PC-9 (cell line): ENCODE data around the gene SCN2B. TPM values are rescaled to one million over a fixed set of nuclear protein-coding genes. Genes with fewer than 3 reads are reported as not detected.

Source experiments
- BruUV-seq: library from RNA; stranded (reverse); fragments of 400-500 nt; replicated peaks from 2 replicates; lab custom pipeline; 2021; lab: Mats Ljungman, UMichigan
- CTCF ChIA-PET: fragments of 300-600 bp; sonication (Branson Sonifier 250); formaldehyde crosslinking; loops from one replicate; lab custom pipeline; 2022; ENCODE audit warnings: antibody characterized with exemption; lab: Charles Lee
- POLR2A ChIA-PET: fragments of 300-600 bp; sonication (Branson Sonifier 250); formaldehyde crosslinking; loops from one replicate; lab custom pipeline; 2022; ENCODE audit warnings: antibody characterized with exemption; ENCODE audit not compliant: unreplicated experiment; lab: Charles Lee
- DNase-seq, 2 experiments: peaks; one replicate each; pipeline versions ENCODE4 v3.0.0 to v3.0.0-alpha.2; 2015 to 2022; ENCODE audit warnings: mixed read lengths in 1 of 2
- H2AFZ ChIP-seq: fragments of 200-600 bp; sonication (generic); 2 replicates; pipeline ENCODE4 v1.8.1; 2017; ENCODE audit warnings: antibody characterized with exemption
- H3F3A ChIP-seq: fragments of 200-600 bp; sonication (generic); 2 replicates; pipeline ENCODE4 v1.8.1; 2017; ENCODE audit warnings: antibody characterized with exemption, mild to moderate bottlenecking, low read depth; ENCODE audit not compliant: insufficient read depth
- H3K27ac ChIP-seq: fragments of 200-600 bp; sonication (generic); 2 replicates; pipeline ENCODE4 v1.6.1; 2016; ENCODE audit warnings: mixed run types
- H3K27me3 ChIP-seq: fragments of 200-600 bp; sonication (generic); 2 replicates; pipeline ENCODE4 v1.6.1; 2016; ENCODE audit warnings: low read depth, mixed run types; ENCODE audit not compliant: insufficient read depth
- H3K36me3 ChIP-seq: fragments of 200-600 bp; sonication (generic); 2 replicates; pipeline ENCODE4 v1.6.1; 2016; ENCODE audit warnings: low read depth, mixed run types
- H3K4me1 ChIP-seq: fragments of 200-600 bp; sonication (generic); replicated peaks from 2 replicates; pipeline ENCODE4 v1.6.1; 2016; ENCODE audit warnings: mixed run types; ENCODE audit not compliant: insufficient read depth
- H3K4me2 ChIP-seq: fragments of 200-600 bp; sonication (generic); 2 replicates; pipeline ENCODE4 v1.6.1; 2017; ENCODE audit warnings: mixed run types
- H3K4me3 ChIP-seq: fragments of 200-600 bp; sonication (generic); 2 replicates; pipeline ENCODE4 v1.6.1; 2016; ENCODE audit warnings: mixed run types
- H3K79me2 ChIP-seq: fragments of 200-600 bp; sonication (generic); 2 replicates; pipeline ENCODE4 v1.6.1; 2017; ENCODE audit warnings: low read depth, mixed run types
- H3K9me2 ChIP-seq: fragments of 200-600 bp; sonication (generic); 2 replicates; pipeline ENCODE4 v1.8.1; 2017; ENCODE audit warnings: mild to moderate bottlenecking; ENCODE audit not compliant: insufficient read depth
- H3K9me3 ChIP-seq: fragments of 200-600 bp; sonication (generic); 2 replicates; pipeline ENCODE4 v1.8.1; 2016; ENCODE audit warnings: low read depth; ENCODE audit not compliant: insufficient read depth
- H4K20me1 ChIP-seq: fragments of 200-600 bp; sonication (generic); 2 replicates; pipeline ENCODE4 v1.8.1; 2017; ENCODE audit not compliant: insufficient read depth
- EZH2 ChIP-seq: fragments of 200-600 bp; sonication (generic); IDR thresholded peaks from 2 replicates; pipeline ENCODE4 v1.8.0; 2017; ENCODE audit warnings: antibody characterized with exemption, low read depth
- intact Hi-C: fragments of 100-400 bp; cut with micrococcal nuclease; formaldehyde crosslinking; loops from one replicate; pipeline ENCODE4 v1.10.0; 2022; ENCODE audit not compliant: unreplicated experiment
- total RNA-seq: library from RNA; stranded (reverse); gene quantifications from 2 replicates; pipeline ENCODE4 v1.2.3, GENCODE V29; 2021
- TF ChIP-seq, protein P1 (sequence below): fragments of 200-600 bp; sonication (generic); conservative IDR thresholded peaks from 2 replicates; pipeline ENCODE4 v1.6.1; 2017; ENCODE audit warnings: mixed run types, antibody characterized with exemption, mild to moderate bottlenecking, moderate library complexity

The SCN2B gene
- total RNA-seq, 1 experiment from 2014 or later = not detected

DNA sequence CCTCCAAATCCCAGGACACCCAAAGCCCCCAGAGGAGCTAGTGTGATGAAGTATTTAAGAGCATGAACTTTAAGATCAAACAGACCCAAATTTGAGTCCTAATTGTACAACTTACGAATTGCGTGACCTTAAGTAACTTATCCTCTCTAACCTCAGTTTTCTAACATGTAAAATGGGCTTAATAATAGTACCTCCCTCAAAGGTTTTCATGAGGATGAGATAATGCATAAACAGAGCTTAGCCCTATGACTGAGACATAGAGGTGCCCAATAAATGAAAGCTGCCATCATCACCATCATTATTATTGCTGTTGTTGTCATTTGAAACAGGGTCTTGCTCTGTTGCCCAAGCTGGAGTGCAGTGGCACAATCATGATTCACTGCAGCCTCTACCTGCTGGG, 9.2 kb downstream of the SCN2B start:
- POLR2A ChIA-PET = no interaction called here
- BruUV-seq = no TSS peak
- Histone ChIP-seq H4K20me1 (no peaks in the 10 kb centered on the region), H3K4me1 (no peaks in the 10 kb centered on the region), H3K4me3 (no peak overlapping the region), H2AFZ (no peak overlapping the region), H3K27ac (no peak overlapping the region), H3K36me3 (no peaks in the 10 kb centered on the region), H3K9me3 (no peaks in the 10 kb centered on the region), H3K9me2 (no peaks in the 10 kb centered on the region), H3K27me3 (peaks cover 62% of the 10 kb centered on the region), H3K79me2 (no peaks in the 10 kb centered on the region), H3K4me2 (no peak overlapping the region), H3F3A (no peaks in the 10 kb centered on the region)
- CTCF ChIA-PET = no interaction called here
- no peak for DNase-seq
- no peak for TF ChIP-seq EZH2
- TF ChIP-seq, protein P1, sequence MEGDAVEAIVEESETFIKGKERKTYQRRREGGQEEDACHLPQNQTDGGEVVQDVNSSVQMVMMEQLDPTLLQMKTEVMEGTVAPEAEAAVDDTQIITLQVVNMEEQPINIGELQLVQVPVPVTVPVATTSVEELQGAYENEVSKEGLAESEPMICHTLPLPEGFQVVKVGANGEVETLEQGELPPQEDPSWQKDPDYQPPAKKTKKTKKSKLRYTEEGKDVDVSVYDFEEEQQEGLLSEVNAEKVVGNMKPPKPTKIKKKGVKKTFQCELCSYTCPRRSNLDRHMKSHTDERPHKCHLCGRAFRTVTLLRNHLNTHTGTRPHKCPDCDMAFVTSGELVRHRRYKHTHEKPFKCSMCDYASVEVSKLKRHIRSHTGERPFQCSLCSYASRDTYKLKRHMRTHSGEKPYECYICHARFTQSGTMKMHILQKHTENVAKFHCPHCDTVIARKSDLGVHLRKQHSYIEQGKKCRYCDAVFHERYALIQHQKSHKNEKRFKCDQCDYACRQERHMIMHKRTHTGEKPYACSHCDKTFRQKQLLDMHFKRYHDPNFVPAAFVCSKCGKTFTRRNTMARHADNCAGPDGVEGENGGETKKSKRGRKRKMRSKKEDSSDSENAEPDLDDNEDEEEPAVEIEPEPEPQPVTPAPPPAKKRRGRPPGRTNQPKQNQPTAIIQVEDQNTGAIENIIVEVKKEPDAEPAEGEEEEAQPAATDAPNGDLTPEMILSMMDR = no peak
- intact Hi-C loops = no loop called here

DNA sequence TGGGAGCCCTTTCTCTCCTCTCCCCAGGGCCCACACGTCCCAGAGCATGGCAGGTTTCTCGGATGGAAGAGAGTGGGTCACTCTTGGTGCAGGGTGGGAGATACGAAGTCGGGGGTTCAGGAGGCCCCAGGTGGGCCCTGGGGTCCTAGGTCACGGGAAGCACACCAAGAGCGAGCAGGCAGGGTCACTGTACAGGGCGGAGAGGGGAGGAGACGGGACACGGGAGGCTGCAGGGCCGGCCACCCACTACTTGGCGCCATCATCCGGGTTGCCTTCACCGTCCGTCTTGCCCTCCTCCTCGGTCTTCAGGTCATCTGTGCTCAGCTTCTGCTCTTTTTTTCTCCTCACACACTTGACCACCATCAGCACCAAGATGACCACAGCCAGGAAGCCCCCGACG, 9.8 kb downstream of the SCN2B start:
- H3K4me2 ChIP-seq = no peak overlapping the region
- no peaks in the 10 kb centered on the region for H3K9me2 ChIP-seq
- no peaks in the 10 kb centered on the region for H3K4me1 ChIP-seq
- no peaks in the 10 kb centered on the region for H3K79me2 ChIP-seq
- no peak overlapping the region for H2AFZ ChIP-seq
- no peaks in the 10 kb centered on the region for H4K20me1 ChIP-seq
- BruUV-seq = no TSS peak
- H3K4me3 ChIP-seq = no peak overlapping the region
- intact Hi-C loops = no loop called here
- no peaks in the 10 kb centered on the region for H3K36me3 ChIP-seq
- TF ChIP-seq, protein P1 = no peak
- TF ChIP-seq EZH2 = no peak
- ChIA-PET CTCF (no interaction called here), POLR2A (no interaction called here)
- peaks cover 69% of the 10 kb centered on the region for H3K27me3 ChIP-seq
- H3K27ac ChIP-seq = no peak overlapping the region
- no peak for DNase-seq
- H3F3A ChIP-seq = no peaks in the 10 kb centered on the region
- H3K9me3 ChIP-seq = no peaks in the 10 kb centered on the region

DNA sequence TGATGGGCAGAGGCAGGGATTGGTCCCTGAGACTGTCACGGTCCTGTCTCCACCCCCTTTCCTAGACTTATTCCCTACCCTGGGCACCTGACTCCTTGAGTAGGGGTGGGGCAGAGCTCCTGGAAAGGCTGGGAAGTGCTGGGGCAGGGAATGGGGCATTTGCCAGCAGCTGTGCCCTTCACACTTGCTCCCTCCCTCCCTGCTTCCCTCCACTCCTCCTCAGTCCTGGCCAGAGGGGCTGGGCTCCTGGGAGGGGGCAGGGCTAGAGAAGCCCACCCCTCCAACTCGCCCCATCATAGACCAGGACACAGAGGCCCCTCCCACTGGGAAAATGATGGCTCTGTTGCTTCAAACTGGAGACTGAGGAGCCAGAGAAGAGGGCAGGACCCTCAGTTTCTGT, 11.6 kb downstream of the SCN2B start:
- Histone ChIP-seq H3K79me2 (no peaks in the 10 kb centered on the region), H3K9me2 (no peaks in the 10 kb centered on the region), H2AFZ (no peak overlapping the region), H3K27ac (no peak overlapping the region), H3F3A (no peaks in the 10 kb centered on the region), H3K4me1 (no peaks in the 10 kb centered on the region), H4K20me1 (no peaks in the 10 kb centered on the region), H3K36me3 (no peaks in the 10 kb centered on the region), H3K27me3 (peaks cover 73% of the 10 kb centered on the region), H3K4me3 (no peak overlapping the region), H3K9me3 (no peaks in the 10 kb centered on the region), H3K4me2 (no peak overlapping the region)
- TF ChIP-seq, protein P1 = no peak
- TF ChIP-seq EZH2 = no peak
- intact Hi-C loops = no loop called here
- CTCF ChIA-PET = no interaction called here
- POLR2A ChIA-PET = no interaction called here
- DNase-seq = no peak
- no TSS peak for BruUV-seq
